GM18502 (cell line): ENCODE results near the gene RAB4B.
"Not testable (repeated sequence)": the region's sequence is repeated elsewhere in the genome, so short reads cannot be mapped to it uniquely, and the experiment has no call there.

Source experiments
- ATAC-seq: cut with Tn5 transposase; IDR thresholded peaks from one replicate; pipeline ENCODE4 v1.9.1; 2021; ENCODE audit warnings: mild to moderate bottlenecking; ENCODE audit not compliant: unreplicated experiment, poor library complexity

RAB4B gene

DNA sequence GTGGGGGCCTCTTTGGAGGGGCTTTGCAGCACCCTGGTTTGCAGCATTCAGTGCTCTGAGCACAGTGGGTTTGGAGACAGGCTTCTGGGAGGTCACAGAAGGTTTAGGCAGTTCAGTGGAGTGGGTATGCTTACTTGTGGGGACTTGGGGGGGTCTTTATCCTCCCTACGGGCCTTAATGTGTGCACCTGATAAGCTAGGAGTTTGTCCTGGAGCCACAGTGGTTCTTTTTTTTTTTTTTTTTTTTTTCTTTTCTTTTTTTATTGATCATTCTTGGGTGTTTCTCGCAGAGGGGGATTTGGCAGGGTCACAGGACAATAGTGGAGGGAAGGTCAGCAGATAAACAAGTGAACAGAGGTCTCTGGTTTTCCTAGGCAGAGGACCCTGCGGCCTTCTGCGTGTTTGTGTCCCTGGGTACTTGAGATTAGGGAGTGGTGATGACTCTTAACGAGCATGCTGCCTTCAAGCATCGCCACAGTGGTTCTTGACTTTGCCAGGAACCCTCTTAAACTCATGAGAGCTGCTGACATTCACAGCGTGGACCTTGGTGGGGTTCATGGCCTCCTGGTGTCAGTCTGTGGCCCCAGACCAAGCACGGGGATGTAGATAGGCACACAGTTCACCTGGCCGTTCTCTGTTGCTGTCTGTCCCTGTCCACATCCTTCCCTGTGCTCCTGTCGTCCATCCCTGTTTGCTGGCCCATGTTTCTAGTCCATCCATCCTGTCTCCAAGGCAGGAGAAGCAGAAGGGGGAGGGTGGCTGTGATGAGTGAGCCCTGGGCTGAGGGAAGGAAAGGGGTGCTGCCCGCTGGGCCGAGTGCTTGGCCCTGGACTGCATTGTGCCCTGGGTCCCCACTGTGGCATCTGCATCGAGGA is 23.6 kb downstream of the RAB4B start:
- no peak for ATAC-seq

DNA sequence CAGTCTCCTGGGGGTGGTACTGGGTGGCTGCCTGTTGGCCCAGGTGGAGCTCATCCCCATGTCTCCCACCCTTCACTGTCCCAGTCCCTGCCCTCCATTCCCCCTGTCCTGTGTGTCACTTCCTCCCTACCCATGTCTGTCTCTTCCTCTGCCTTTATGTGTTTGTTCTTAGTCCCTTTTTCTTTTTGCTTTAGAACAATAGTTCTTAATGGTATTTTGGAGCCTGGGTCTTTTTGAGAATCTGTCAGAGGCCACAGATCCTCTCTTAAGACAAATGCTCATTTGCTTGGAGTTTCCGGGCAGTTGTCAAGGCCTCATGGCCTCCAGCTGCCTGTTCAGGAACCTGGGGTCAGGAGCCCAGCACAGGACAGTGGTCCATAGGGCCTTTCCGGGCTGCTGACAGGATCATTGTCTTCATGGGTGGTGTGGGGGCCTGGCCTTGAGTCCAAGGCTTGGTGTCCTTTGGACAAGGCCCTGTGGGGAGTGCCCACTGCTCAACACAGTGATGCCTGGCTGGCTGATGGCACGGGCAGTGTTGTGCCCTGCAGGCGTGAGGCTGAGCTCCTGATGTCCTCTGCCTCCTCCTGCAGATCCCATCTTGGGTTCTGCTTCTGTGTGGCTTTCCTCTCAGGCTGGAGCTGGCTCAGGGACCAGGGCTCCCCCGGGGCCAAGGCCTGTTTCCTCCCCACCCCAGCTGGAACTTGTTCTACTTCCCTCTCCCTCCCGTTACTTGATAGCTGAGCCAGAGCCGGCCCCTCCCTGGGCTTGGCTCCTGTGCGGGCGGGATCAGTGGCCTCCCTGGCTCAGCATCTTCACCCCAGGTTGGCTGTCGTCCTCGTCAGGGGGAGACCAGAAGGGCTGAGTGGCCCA is 24.5 kb downstream of the RAB4B start:
- no peak for ATAC-seq

DNA sequence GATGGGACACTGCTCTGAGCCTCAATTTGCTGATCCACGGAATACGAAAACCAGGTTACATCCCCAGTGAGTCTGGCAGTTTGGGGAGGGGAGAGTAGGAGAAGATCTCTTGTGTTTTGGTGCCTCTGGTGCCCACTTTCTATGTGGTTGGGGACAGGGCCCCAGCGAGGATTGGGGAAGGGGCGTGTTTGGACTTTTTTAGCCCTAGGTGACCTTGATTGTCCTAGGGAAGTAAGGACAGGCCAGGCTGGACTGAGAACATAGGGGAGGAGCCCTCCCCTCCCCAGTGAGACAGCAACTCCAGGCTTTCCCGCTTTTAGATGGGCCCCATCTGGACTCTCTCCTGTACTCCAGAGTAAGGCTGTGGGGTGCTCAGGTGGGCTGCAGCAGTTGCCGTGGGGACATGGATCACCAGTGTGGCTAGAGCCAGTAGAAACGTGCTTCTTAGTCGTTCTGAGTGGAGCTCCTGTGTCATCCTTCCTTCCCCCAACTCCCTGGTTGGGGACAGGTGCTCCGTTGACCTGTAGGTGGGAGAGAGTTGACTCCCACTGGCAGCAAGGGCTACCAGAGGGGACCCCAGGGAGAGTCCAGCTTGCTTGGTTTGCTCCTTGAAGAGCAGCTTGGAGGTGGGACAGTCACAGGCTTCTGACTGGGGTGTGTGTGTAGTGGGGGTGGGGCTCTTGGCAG is 25.3 kb downstream of the RAB4B start:
- no peak for ATAC-seq

DNA sequence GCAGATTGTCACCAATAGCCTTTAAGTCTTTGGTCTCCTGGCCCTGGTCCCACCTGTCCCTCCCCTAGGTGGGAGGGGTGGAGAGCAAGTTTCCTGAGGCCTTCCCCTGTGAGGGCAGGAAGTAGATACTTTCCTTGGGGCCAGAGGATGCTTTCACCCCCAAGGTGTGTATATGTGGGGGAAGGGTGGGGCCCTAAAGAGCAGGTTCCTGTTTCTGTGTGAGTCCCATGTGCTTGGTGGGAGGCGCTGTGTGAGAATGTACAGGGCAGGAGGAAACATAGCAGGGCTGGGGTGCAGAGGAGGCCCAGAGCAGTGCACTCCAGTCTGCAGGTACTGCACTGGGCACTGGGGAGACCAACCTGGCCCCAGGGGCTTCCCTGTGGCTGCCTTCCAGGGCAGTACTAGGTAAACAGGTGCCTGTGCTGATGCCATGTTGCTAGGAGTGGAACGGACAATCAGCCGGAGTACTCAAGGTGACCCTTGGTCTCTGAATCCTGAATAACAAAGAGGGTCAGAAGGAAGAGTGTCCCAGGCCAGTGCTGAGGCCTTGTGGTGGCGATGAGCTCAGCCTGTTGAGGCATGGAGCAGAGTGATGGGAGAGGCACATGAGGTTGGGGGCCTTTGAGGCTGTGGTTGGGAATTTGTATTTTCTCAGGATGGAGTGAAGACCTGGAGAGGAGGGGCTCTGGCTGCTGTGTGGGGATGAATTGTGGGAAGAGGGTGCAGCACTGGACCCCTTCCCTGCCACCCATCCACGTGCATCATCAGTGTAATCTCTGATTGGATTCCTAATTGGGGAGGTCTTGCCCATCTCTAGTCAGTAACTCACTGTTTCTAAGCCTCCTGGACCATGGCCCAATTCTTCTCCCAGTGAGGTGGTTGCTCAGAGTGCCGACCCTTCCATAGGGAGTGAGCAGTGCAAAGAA is 26.1 kb downstream of the RAB4B start:
- peak; percentile 38 for ATAC-seq

DNA sequence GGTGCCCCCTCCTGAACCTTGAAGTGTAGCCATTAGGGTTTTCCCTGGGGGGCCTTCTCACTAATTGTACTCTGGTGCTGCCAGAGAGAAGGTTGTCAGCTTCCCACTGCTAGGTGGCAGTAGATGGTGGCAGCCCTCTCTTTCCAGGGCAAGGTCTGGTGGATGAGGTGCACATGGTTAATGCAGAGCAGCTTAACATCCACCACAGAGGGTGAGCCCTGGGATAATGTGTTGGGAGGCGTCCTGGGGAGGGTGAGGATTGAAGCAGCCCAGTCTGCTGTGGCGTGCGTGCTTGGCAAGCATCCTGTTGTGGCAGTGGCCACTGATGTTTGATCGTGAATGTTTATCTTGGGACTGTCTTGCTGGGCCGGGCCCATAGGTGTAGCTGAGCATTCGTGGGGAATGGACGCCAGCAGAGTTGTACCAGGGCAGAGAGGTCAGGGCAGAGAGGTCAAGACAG is 26.8 kb downstream of the RAB4B start:
- no peak for ATAC-seq

DNA sequence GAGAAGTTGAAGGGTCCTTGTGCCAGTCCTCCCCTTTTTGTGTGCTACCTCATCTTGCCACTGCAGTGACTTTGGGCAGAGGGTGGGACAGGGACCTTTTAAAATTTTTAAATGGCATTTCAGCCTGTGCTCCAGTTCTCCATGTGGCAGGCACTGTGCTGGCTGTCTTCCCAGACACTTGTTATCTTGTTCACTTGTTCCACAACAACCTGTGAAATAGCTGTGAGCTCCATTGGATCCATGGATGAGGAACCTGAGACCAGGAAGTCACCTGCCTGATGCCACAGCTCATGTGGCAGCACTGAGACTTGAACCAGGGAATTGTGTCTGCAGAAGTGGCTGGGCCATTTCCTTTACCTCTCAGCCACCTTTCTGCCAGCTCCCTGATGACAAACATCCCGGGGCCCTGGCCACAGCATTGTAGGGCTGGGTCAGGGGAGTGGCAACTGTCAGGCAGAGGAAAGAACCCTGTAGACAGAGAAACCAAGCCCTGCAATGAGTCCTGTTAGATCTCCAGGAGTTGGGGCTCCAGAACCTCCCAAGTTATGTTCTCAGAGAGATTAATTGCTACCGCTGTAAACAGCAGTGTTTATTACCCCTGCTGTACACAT is 27.3 kb downstream of the RAB4B start:
- ATAC-seq = no peak

DNA sequence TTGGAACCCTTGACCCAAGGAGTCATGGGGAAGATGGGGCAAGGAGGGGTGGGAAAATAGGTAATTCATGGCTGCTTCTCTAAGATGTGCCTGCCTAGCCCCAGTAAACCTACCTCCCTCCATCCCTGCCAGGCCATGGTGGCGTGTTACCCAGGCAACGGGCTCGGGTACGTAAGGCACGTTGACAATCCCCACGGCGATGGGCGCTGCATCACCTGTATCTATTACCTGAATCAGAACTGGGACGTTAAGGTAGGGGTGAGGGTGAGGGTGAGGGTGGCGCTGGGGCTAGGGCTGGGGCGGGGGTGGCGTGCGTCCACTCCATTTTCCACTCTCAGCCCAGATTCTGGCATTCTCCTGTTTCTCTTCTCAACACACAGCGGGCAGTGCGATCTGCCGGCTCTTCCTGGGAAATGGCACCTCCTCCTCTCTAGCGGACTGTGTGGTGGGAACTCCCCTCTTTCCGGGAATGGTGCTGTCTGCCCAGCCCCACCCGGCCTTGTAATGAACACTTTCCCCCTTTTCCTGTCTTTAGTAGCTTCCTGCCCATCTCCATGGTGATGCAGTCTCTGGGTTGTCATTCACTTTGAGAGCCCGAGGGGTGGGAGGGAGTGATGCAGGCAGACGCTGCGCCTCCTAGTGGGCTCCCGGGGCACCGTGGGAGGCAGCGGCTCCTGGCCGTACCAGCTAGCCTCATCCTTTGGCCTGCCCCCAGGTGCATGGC is 28.5 kb downstream of the RAB4B start:
- no peak for ATAC-seq

DNA sequence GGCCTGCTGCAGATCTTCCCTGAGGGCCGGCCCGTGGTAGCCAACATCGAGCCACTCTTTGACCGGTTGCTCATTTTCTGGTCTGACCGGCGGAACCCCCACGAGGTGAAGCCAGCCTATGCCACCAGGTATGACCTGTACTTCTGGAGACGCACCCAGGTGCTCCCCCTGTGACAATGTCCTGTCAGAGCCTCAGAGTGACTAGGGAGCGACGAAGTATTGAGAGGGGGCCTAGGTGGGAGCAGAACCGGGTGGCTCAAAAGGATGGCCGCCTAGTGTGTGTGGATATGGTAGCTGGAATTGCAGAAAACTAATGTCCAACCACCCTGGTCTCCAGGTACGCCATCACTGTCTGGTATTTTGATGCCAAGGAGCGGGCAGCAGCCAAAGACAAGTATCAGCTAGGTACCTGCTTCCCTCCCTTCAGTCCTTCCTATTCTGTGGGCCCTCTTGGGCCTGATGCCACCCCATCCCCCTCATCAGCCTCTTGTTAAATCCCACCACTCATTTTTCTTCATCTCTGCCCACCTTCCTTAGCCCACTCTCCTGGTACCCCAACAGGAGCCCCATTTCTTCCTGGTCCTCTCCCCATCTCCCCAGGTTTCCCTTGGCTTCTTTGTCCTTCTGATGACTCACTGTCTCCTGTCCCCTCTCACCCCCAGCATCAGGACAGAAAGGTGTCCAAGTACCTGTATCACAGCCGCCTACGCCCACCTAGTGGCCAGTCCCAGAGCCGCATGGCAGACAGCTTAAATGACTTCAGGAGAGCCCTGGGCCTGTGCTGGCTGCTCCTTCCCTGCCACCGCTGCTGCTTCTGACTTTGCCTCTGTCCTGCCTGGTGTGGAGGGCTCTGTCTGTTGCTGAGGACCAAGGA is 29.3 kb downstream of the RAB4B start:
- ATAC-seq = no peak

DNA sequence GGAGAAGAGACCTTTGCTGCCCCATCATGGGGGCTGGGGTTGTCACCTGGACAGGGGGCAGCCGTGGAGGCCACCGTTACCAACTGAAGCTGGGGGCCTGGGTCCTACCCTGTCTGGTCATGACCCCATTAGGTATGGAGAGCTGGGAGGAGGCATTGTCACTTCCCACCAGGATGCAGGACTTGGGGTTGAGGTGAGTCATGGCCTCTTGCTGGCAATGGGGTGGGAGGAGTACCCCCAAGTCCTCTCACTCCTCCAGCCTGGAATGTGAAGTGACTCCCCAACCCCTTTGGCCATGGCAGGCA is 29.9 kb downstream of the RAB4B start:
- ATAC-seq = no peak

DNA sequence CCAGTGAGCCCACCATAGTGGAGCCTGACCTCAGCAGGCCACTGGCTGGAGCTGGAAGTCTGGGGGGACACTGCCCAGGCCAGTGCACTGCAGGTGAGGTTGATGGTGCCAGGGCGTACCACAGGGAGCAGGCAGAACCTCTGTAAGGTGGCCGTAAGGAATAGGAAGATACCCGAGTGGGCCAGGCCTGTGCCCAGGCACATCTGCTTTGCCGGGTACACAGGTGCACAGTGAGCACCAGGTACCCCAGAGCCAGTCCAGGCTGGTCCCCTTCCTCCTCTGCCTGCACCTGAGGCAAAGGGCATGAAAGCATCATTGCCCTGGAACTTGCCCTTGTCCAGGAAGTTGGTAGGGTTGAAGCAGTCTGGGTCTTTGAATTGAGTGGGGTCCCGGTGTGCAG is 30.4 kb downstream of the RAB4B start:
- no peak for ATAC-seq

DNA sequence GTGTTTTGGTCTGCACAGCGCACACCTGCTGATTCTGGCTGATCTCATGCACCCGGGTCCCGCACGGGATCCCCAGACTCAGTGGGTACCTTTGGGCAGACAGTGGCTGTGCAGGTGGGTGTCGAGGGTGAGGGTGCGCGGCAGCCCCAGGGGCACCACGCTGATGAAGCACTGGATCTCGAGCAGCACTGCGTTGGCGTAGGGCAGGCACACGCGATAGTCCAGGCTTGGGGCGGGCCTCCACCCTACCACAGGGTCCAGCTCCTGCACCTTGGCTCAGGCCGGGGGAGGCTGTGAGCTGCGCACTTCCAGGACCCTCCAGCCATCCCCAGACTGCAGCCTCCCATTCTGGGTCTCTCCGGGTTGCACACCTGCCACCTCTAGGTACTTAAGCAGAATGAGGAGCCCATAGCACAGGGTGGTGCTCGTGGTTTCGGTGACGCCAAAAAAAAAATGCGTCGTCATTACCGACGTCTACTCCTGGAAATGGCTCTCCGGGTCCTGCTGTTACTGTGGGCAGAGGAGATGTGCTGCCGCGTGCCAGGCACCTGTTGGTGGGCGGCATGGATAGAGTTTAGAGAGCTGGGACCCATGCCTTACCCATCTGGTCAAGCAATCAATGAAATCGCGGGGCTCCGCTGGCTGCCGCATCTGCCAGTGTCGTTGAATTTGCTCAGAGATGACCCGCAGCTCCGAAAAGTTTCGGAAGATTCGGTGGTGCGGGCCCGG is 31.5 kb downstream of the RAB4B start:
- ATAC-seq = no peak

DNA sequence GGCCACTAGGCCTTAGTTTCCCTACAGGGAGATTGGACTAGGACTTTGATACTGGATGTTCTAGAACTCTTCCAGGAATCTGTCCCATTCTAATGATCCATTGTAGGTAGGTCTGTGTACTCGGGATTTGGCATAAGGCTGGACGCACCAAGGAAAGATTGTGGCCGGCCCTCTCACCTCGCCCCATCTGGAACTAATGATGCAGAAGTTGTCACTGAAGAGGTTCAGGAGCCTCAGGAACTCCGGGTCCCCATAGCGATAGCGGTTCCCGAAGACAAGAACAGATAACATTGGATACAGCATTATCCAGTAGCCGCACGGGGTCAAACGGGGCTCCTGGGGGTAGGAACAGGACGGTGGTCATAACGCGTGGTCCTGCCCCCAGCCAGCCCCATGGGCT is 32.1 kb downstream of the RAB4B start:
- ATAC-seq = no peak

DNA sequence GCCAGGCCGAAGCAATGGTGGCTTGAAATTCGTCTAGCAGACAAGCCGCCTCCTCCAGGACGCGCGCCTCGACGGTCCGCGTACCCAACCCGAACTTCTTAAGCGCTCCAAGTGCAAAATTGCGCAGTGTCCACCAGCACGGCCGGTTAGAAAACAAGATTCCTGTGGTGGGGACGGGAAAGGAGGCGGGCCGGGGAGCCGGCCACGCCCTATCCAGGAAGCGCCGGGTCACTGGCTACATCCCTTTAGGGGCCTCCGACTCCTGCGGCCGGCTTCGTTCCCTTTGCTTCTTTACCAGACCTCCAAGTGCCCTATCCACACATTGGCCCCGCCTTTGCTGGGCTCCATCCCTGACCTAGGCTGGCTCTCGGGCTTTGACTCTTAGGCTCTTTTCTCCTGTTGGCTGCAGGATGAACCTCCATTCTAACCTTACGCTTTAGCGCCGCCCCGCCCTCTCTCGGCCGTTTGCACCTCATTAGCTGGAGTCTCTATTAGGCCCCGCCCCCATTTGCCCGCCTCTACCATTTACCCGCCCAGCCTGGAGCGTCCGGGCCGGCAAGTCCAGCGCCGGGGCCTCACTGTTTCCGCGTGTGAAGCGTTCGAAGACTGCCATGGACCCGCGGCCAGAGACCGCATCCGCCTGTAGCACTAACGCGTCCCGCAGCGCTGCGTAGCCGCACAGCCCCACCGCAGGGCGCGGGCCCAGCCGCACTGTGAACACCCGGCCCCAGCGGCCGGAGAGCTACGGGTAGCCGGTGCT is 32.8 kb downstream of the RAB4B start:
- peak; percentile 80 for ATAC-seq

DNA sequence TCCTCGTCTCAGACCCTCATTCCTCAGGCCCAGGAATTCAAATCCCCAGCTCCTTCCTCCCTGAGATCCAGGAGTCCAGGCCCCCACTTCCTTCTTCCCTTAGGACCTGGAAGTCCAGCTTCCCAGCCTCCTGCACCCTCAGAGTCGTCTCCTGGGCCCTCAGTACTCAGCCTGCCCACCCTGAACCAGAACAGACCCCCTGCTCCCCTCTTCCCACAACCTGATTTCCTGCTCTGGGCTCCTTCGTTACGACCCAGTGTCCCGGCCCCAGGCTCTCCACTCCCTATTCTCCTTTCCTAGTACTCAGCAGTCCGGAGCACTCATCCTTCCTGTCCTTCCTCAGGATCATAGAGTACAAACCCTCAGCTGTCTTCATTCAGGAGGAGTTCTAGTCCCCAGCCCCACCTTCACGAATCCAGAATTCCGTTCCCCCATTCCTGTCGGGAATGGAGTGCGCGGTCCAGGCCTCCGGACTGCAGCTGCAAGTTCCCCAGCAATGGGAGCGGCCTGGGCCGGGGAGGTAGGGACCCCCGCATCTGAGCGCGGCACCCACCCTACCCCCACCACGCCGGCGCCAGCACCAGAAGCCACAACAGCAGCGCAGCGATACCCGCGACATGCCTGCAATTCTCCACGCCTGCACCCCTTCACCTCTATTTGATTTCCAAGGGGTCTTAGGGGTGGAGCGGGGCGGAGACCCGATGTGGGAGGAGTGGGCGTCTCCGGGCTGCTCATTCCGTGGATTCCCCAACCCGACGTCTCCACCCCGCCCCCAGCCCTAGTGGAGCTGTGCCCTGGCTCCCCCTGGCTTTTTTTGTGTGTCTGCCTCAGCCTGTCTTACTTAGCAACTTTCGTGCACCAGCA is 33.7 kb downstream of the RAB4B start:
- ATAC-seq = no peak

DNA sequence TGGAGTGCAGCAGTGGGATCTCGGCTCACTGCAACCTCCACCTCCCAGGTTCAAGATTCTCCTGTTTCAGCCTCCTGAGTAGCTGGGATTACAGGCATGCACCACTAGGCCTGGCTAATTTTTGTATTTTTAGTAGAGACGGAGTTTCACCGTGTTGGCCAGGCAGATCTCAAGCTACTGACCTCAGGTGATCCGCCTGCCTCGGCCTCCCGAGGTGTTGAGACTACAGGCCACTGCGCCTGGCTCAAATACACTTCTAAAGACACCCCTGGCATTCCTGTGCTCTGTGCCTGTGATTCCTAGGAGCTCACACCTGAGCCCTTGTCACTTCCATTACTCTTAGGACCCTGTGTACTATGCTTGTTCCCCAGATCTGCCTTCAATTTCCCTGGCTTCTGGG is 34.5 kb downstream of the RAB4B start:
- ATAC-seq = not testable (repeated sequence)

DNA sequence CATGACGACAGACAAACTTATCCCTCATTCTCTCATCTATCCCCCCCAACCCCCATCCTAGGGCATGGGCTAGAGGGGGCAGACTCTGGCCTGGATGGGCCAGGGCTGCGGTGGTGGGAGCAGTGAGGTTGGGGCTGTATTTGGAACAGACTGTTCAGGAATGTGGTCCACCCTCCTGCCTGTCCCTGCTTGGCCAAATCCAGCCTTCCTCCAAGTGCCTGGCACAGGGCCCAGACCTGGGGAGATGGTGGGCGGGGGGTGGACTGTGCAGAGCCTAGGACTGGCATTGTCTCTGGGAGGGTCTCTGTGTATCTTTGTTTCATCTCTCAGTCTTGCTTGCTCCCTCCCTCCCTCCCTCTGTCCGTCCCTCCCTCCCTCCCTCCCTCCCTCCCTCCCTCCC is 35.1 kb downstream of the RAB4B start:
- ATAC-seq = no peak
